HCT116 (cell line): ENCODE measurements around the gene PYCR2. TPM values are rescaled to one million over a fixed set of nuclear protein-coding genes. Genes with fewer than 3 reads are reported as not detected.

Experiments used
- ATAC-seq: fragments of 200-7000 bp; cut with Tn5 transposase; 2 replicates; pipeline ENCODE4 v1.9.1; 2020; ENCODE audit warnings: mild to moderate bottlenecking, moderate library complexity
- BruUV-seq: library from RNA; stranded (reverse); fragments of 400-500 nt; replicated peaks from 2 replicates; lab custom pipeline; 2021; lab: Mats Ljungman, UMichigan
- CTCF ChIA-PET: fragments of 300-600 bp; sonication (Branson Sonifier 250); formaldehyde crosslinking; loops from one replicate; lab custom pipeline; 2021; ENCODE audit warnings: antibody characterized with exemption; lab: Charles Lee
- POLR2A ChIA-PET: fragments of 300-600, 350-600 bp; sonication (Branson Sonifier 250); formaldehyde crosslinking; loops from one replicate; lab custom pipeline; 2021; ENCODE audit warnings: antibody characterized with exemption; lab: Charles Lee
- RAD21 ChIA-PET, 2 experiments: fragments of 300-600 bp; sonication (Branson Sonifier 250); formaldehyde crosslinking; loops; one replicate each; lab custom pipeline; 2023; ENCODE audit warnings: low total read pairs in 2 of 2; ENCODE audit not compliant: uncharacterized antibody in 2 of 2, unreplicated experiment in 2 of 2, low non-redundant PET in 1 of 2; lab: Charles Lee
- DNase-seq: peaks from one replicate; pipeline ENCODE4 v3.0.0-alpha.2; 2010; ENCODE audit warnings: low read depth, low spot score
- H2AFZ ChIP-seq: fragments of 200-600 bp; shearing (Covaris generic), sonication (generic); 2 replicates; pipeline ENCODE4 v1.6.1; 2017; ENCODE audit warnings: low read depth, mixed run types, mixed read lengths, antibody characterized with exemption, low read length; ENCODE audit not compliant: poor library complexity, severe bottlenecking
- H3K27ac ChIP-seq: 2 replicates; pipeline ENCODE4 v1.5.1; 2012; ENCODE audit warnings: low read depth, low read length
- H3K27me3 ChIP-seq: fragments of 200-600 bp; sonication (generic); 2 replicates; pipeline ENCODE4 v1.6.1; 2016; ENCODE audit warnings: mixed run types, low read length, mixed read lengths; ENCODE audit not compliant: insufficient read depth
- H3K36me3 ChIP-seq, 2 experiments: fragments of 200-500 bp in 1 of 2; fragments of 200-600 bp in 1 of 2; sonication (Bioruptor generic) in 1 of 2; sonication (generic) in 1 of 2; 2 replicates each; pipeline versions ENCODE4 v1.5.1 to v1.6.1; 2014 to 2016; ENCODE audit warnings: low read length in 2 of 2, inconsistent platforms in 1 of 2, mixed read lengths in 1 of 2, mixed run types in 1 of 2; ENCODE audit not compliant: insufficient read depth in 2 of 2, control insufficient read depth in 1 of 2
- H3K4me1 ChIP-seq, 2 experiments: fragments of 200-600 bp in 1 of 2; sonication (generic) in 1 of 2; 2 replicates each; pipeline versions ENCODE4 v1.5.1 to v1.6.1; 2012 to 2017; ENCODE audit warnings: low read length in 2 of 2, inconsistent platforms in 1 of 2, mild to moderate bottlenecking in 1 of 2, mixed read lengths in 1 of 2, mixed run types in 1 of 2, moderate library complexity in 1 of 2; ENCODE audit not compliant: insufficient read depth in 2 of 2, control insufficient read depth in 1 of 2
- H3K4me2 ChIP-seq: fragments of 200-600 bp; sonication (generic); 2 replicates; pipeline ENCODE4 v1.6.1; 2017; ENCODE audit warnings: mixed run types, low read length, mixed read lengths
- H3K4me3 ChIP-seq, 2 experiments: fragments of 200-600 bp in 1 of 2; sonication (generic) in 1 of 2; replicated peaks in 1 of 2; 2 replicates each; pipeline ENCODE4 v1.5.1; 2011 to 2016; ENCODE audit warnings: low read length in 2 of 2, control low read depth in 1 of 2, low read depth in 1 of 2, mild to moderate bottlenecking in 1 of 2, mixed read lengths in 1 of 2, mixed run types in 1 of 2
- H3K79me2 ChIP-seq: fragments of 200-600 bp; sonication (generic); 2 replicates; pipeline ENCODE4 v1.6.1; 2017; ENCODE audit warnings: mild to moderate bottlenecking, mixed run types, low read length, moderate library complexity, mixed read lengths; ENCODE audit not compliant: insufficient read depth
- H3K9ac ChIP-seq: fragments of 200-600 bp; sonication (generic); 2 replicates; pipeline ENCODE4 v1.6.1; 2016; ENCODE audit warnings: low read length, mixed read lengths
- H3K9me2 ChIP-seq: fragments of 200-600 bp; sonication (generic), shearing (Covaris generic); 2 replicates; pipeline ENCODE4 v1.6.1; 2017; ENCODE audit warnings: mixed run types, mild to moderate bottlenecking, moderate library complexity; ENCODE audit not compliant: insufficient read depth
- H3K9me3 ChIP-seq, 2 experiments: fragments of 200-500 bp in 1 of 2; fragments of 200-600 bp in 1 of 2; sonication (Bioruptor generic) in 1 of 2; sonication (generic) in 1 of 2; 2 replicates each; pipeline ENCODE4 v1.6.1; 2014 to 2017; ENCODE audit warnings: low read length in 2 of 2, mixed read lengths in 2 of 2, inconsistent platforms in 1 of 2, low read depth in 1 of 2, mild to moderate bottlenecking in 1 of 2, mixed run types in 1 of 2, moderate library complexity in 1 of 2; ENCODE audit not compliant: control insufficient read depth in 1 of 2, insufficient read depth in 1 of 2
- H4K20me1 ChIP-seq: fragments of 200-600 bp; sonication (generic), shearing (Covaris generic); 2 replicates; pipeline ENCODE4 v1.6.1; 2017; ENCODE audit warnings: mixed run types, mild to moderate bottlenecking, moderate library complexity; ENCODE audit not compliant: insufficient read depth
- ATF3 ChIP-seq: IDR thresholded peaks from 2 replicates; pipeline ENCODE4 v1.6.1; 2012
- CBX3 ChIP-seq: IDR thresholded peaks from 2 replicates; pipeline ENCODE4 v1.6.1; 2012; ENCODE audit warnings: low read depth
- REST ChIP-seq: IDR thresholded peaks from 2 replicates; pipeline ENCODE4 v1.6.1; 2012; ENCODE audit warnings: low read depth
- TCF7L2 ChIP-seq: IDR thresholded peaks from 2 replicates; pipeline ENCODE4 v1.7.0; 2011; ENCODE audit warnings: borderline replicate concordance, inconsistent platforms; ENCODE audit not compliant: insufficient read depth, insufficient read length; ENCODE audit errors: extremely low read depth
- ZBTB33 ChIP-seq: IDR thresholded peaks from 2 replicates; pipeline ENCODE4 v1.6.1; 2011; ENCODE audit warnings: mild to moderate bottlenecking, low read length, moderate library complexity; ENCODE audit not compliant: insufficient replicate concordance; ENCODE audit errors: extremely low read depth
- ZFX ChIP-seq: fragments of 450-650 bp; IDR thresholded peaks from 2 replicates; pipeline ENCODE4 v1.6.1; 2017
- intact Hi-C: fragments of 100-400 bp; cut with micrococcal nuclease; formaldehyde crosslinking; loops from 2 replicates; pipeline ENCODE4 v1.10.0; 2022
- total RNA-seq: library from RNA; stranded (reverse); gene quantifications from one replicate; pipeline ENCODE4 v1.2.1, GENCODE V29; 2021; ENCODE audit not compliant: unreplicated experiment

The PYCR2 gene
- total RNA-seq, 1 experiment from 2014 or later = 107 TPM

- ChIA-PET POLR2A (no interaction called here), RAD21 (no interaction called here), CTCF (no interaction called here)
- Histone ChIP-seq H3K36me3 (no peaks in the 10 kb centered on the region), H4K20me1 (no peaks in the 10 kb centered on the region), H3K4me2 (no peak overlapping the region), H3K4me3 (no peak overlapping the region), H3K27ac (no peak overlapping the region), H3K9ac (no peak overlapping the region), H3K27me3 (no peaks in the 10 kb centered on the region), H3K9me3 (no peaks in the 10 kb centered on the region), H3K9me2 (no peaks in the 10 kb centered on the region), H3K4me1 (no peaks in the 10 kb centered on the region; a peak in 1 of 4 replicates), H3K79me2 (no peaks in the 10 kb centered on the region), H2AFZ (no peak overlapping the region)
- TF ChIP-seq ZFX (no peak), ATF3 (no peak), TCF7L2 (no peak), REST (no peak), ZBTB33 (no peak), CBX3 (no peak)
- intact Hi-C loops = no loop called here
- DNase-seq (no peak), ATAC-seq (no peak)
- no TSS peak for BruUV-seq
Observed at GRCh38 chr1:225931270-225932136, 7.5 kb upstream of the PYCR2 start.
